ENCODE measurements around the gene OR6N2. TPM values are rescaled to one million over a fixed set of nuclear protein-coding genes. Genes with fewer than 3 reads are reported as not detected.

OR6N2 gene, protein sequence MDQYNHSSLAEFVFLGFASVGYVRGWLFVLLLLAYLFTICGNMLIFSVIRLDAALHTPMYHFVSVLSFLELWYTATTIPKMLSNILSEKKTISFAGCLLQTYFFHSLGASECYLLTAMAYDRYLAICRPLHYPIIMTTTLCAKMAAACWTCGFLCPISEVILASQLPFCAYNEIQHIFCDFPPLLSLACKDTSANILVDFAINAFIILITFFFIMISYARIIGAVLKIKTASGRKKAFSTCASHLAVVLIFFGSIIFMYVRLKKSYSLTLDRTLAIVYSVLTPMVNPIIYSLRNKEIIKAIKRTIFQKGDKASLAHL
- not detected for total RNA-seq
- polyA plus RNA-seq (2013, experiment 1 of 2), result not detected
- polyA plus RNA-seq (2013, experiment 2 of 2), result not detected
- long read RNA-seq, experiment 1, result 0 reads
- long read RNA-seq, experiment 2, result 0 reads
- long read RNA-seq, experiment 3, result 0 reads
- long read RNA-seq, experiment 4, result 0 reads

DNA sequence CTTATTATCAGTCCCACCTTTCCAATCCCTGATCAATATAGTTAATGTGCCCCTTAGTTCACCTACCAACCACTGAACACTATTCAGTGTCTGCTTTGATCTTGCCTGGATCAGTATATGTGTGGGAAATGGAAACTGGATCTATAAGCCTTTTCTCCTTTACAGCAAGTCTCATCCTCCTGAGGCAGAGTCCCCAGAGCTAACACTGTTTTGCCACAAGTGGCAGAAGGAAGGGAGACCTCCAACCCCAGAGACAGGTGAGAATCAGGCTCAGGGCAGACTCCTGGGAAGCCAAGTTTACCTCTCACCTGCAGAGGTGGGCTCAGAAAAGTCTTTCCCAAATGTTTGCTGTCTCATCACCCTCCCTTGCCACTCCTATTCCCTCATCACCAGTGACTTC, at the start of gene OR6N2:
TSS of gene OR6N2 (minus strand) at position 101 of the 400 bp plus-strand sequence. CDS start 3,569 bp downstream, outside the sequence.
- Mint-ChIP-seq H3K4me3 (no peak within 1 kb of the TSS), H3K9me3 (no peaks in the 10 kb centered on the region), H3K4me1 (peaks cover 6% of the 10 kb centered on the region), H3K27me3 (ENCODE audit: insufficient read depth) (peaks cover 2% of the 10 kb centered on the region), H3K36me3 (ENCODE audit: low read depth) (no peaks in the 10 kb centered on the region), H3K27ac (no peak within 1 kb of the TSS)
- no peaks in the 10 kb centered on the region for H3K4me1 ChIP-seq (ENCODE audit: control insufficient read depth, insufficient read depth, low read length)
- H3K9me3 ChIP-seq (ENCODE audit: control insufficient read depth, low read length), result no peaks in the 10 kb centered on the region
- no peaks in the 10 kb centered on the region for H3K27me3 ChIP-seq (ENCODE audit: control insufficient read depth, insufficient read depth, low read length, poor library complexity, severe bottlenecking)
- H3K27ac ChIP-seq (ENCODE audit: low read depth, low read length), result no peak within 1 kb of the TSS
- H3K9ac ChIP-seq (ENCODE audit: extremely low read depth, low read length, poor library complexity, severe bottlenecking), result no peak within 1 kb of the TSS
- no peak within 1 kb of the TSS for H3K4me3 ChIP-seq (ENCODE audit: low read length)
- TF ChIP-seq, protein P1, sequence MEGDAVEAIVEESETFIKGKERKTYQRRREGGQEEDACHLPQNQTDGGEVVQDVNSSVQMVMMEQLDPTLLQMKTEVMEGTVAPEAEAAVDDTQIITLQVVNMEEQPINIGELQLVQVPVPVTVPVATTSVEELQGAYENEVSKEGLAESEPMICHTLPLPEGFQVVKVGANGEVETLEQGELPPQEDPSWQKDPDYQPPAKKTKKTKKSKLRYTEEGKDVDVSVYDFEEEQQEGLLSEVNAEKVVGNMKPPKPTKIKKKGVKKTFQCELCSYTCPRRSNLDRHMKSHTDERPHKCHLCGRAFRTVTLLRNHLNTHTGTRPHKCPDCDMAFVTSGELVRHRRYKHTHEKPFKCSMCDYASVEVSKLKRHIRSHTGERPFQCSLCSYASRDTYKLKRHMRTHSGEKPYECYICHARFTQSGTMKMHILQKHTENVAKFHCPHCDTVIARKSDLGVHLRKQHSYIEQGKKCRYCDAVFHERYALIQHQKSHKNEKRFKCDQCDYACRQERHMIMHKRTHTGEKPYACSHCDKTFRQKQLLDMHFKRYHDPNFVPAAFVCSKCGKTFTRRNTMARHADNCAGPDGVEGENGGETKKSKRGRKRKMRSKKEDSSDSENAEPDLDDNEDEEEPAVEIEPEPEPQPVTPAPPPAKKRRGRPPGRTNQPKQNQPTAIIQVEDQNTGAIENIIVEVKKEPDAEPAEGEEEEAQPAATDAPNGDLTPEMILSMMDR (conservative IDR thresholded peaks at IDR 0.05), result no peak
- no peak for DNase-seq
- no peaks in the 10 kb centered on the region for H3K36me3 ChIP-seq (ENCODE audit: control insufficient read depth, insufficient read depth, low read length)

DNA sequence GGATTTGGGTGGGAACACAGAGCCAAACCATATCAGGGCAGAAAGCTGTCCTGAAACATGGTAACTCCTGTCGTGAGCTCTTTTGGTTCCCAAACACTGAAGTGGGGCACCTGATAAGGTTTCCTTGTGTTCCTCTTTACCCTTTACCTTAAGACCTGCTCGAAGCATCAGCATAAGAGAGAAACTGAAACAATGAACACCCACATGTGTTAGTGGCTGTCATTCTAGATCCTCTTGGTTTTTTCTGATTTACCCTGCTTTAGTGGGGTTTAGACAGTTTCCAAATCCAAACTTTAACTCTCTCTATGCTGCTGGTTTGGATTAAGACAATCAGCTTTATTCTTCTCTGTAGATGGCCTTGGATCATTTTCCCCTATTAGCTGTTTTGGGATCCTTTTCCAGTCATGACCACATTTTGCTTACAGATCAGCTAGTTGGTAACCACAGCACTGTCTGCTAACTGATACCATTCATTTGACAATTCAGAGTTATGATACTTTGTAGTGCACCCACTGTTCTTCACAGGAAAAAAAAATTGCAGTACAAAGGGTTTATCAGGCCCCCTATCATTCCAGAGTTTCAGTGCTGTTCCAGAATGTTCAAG, 49.2 kb upstream of the OR6N2 start:
- H3K27me3 Mint-ChIP-seq (ENCODE audit: insufficient read depth), result no peaks in the 10 kb centered on the region
- TF ChIP-seq, protein P1 (conservative IDR thresholded peaks at IDR 0.05), result no peak
- no peak for DNase-seq
- Histone ChIP-seq H3K36me3 (ENCODE audit: control insufficient read depth, insufficient read depth, low read length) (no peaks in the 10 kb centered on the region), H3K27ac (ENCODE audit: low read depth, low read length) (no peak overlapping the region), H3K9me3 (ENCODE audit: control insufficient read depth, low read length) (peaks cover 8% of the 10 kb centered on the region), H3K4me3 (ENCODE audit: low read length) (no peak overlapping the region), H3K4me1 (ENCODE audit: control insufficient read depth, insufficient read depth, low read length) (no peaks in the 10 kb centered on the region), H3K9ac (ENCODE audit: extremely low read depth, low read length, poor library complexity, severe bottlenecking) (no peak overlapping the region), H3K27me3 (ENCODE audit: control insufficient read depth, insufficient read depth, low read length, poor library complexity, severe bottlenecking) (no peaks in the 10 kb centered on the region)
- H3K36me3 Mint-ChIP-seq (ENCODE audit: low read depth), result no peaks in the 10 kb centered on the region
- WGBS, 2 experiments (ENCODE audit: insufficient coverage in 1 of 2, insufficient read length in 1 of 2), result 82 to 87% methylated on average over 2 of the region's 2 CpGs
- H3K9me3 Mint-ChIP-seq, result peaks cover 23% of the 10 kb centered on the region
- no peak overlapping the region for H3K27ac Mint-ChIP-seq
- H3K4me3 Mint-ChIP-seq, result no peak overlapping the region
- no peaks in the 10 kb centered on the region for H3K4me1 Mint-ChIP-seq

DNA sequence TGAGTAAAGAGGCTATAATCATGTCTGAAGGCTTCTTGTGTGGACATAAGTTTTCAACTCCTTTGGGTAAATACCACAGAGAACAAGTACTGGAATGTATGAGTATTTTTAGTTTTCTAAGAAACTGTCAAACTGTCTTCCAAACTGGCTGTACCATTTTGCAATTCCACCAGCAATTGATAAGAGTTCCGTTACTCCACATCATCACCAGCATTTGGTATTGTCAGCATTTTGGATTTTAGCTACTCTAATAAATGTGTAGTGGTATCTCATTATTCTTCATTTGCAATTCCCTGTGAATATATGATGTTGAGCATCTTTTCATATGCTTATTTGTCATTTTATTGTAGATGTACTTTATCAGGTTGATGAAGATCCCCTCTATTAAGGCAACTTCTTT, 40.7 kb upstream of the OR6N2 start:
- H3K27me3 Mint-ChIP-seq (ENCODE audit: insufficient read depth), result no peaks in the 10 kb centered on the region

More for the DNA sequence above, 40.7 kb upstream of the OR6N2 start:
- no peak overlapping the region for H3K27ac ChIP-seq (ENCODE audit: low read depth, low read length)
- DNase-seq, result no peak
- no peak overlapping the region for H3K9ac ChIP-seq (ENCODE audit: extremely low read depth, low read length, poor library complexity, severe bottlenecking)
- no peaks in the 10 kb centered on the region for H3K36me3 ChIP-seq (ENCODE audit: control insufficient read depth, insufficient read depth, low read length)
- Mint-ChIP-seq H3K9me3 (peaks cover 6% of the 10 kb centered on the region), H3K4me3 (no peak overlapping the region), H3K27ac (no peak overlapping the region), H3K36me3 (ENCODE audit: low read depth) (peaks cover 2% of the 10 kb centered on the region), H3K4me1 (no peaks in the 10 kb centered on the region)
- peaks cover 3% of the 10 kb centered on the region for H3K9me3 ChIP-seq (ENCODE audit: control insufficient read depth, low read length)
- no peaks in the 10 kb centered on the region for H3K4me1 ChIP-seq (ENCODE audit: control insufficient read depth, insufficient read depth, low read length)
- TF ChIP-seq, protein P1 (conservative IDR thresholded peaks at IDR 0.05), result no peak
- no peaks in the 10 kb centered on the region for H3K27me3 ChIP-seq (ENCODE audit: control insufficient read depth, insufficient read depth, low read length, poor library complexity, severe bottlenecking)
- 100% methylated on average over 1 of the region's 1 CpG for WGBS, 2 experiments (ENCODE audit: insufficient coverage in 1 of 2, insufficient read length in 1 of 2)
- no peak overlapping the region for H3K4me3 ChIP-seq (ENCODE audit: low read length)
